Measurements from ENCODE around the gene PTPRN2. TPM values are rescaled to one million over a fixed set of nuclear protein-coding genes. Genes with fewer than 3 reads are reported as not detected.

Gene PTPRN2
- total and polyA plus RNA-seq, 2 of the 8 experiments (the other 6 are each of a cell fraction or from before 2014, with no cell fraction given), result 2.6 to 4.5 TPM

GRCh38 chr7:158404031-158404761, 183.4 kb downstream of the PTPRN2 start:
- POLR2A ChIA-PET (ENCODE audit: partially characterized antibody), result no interaction called here

More at GRCh38 chr7:158404031-158404761, 183.4 kb downstream of the PTPRN2 start:
- no peak overlapping the region for H2BK120ac ChIP-seq (replicated peaks; ENCODE audit: low read depth, low read length)
- no peaks in the 10 kb centered on the region for H3K79me1 ChIP-seq (ENCODE audit: low read depth, low read length)
- H2BK15ac ChIP-seq (ENCODE audit: low read length), result 0 out of 2 replicates have a peak overlapping the region, but pooled peaks have one; percentile 6
- H4K20me1 ChIP-seq (replicated peaks in 1 of 2; ENCODE audit: control insufficient read depth in 1 of 2, insufficient read depth in 2 of 2, low read length in 2 of 2), result no peaks in the 10 kb centered on the region
- H3K23ac ChIP-seq (ENCODE audit: insufficient read length), result no peak overlapping the region
- H3K27me3 ChIP-seq (replicated peaks in 1 of 4; ENCODE audit: control insufficient read depth in 3 of 4, extremely low read depth in 1 of 4, insufficient read depth in 3 of 4, low read length in 3 of 4), result no peaks in the 10 kb centered on the region
- H2BK12ac ChIP-seq (ENCODE audit: low read depth, low read length), result no peak overlapping the region
- no peak overlapping the region for H2BK20ac ChIP-seq (ENCODE audit: low read length)
- no peak overlapping the region for H3K56ac ChIP-seq (replicated peaks; ENCODE audit: insufficient read length, low read depth, low read length)
- CTCF ChIA-PET (ENCODE audit: partially characterized antibody), result interaction anchor here (1.1 to 1.4 kb wide), 3 partner anchors 8 to 49 kb away, joined by 5 to 7 read pairs (median 7); no protein-coding TSS in a partner anchor
- 0 out of 2 replicates have a peak overlapping the region, but pooled peaks have one; percentile 1 for H2BK5ac ChIP-seq (ENCODE audit: low read depth, low read length)
- no peak overlapping the region for H4K91ac ChIP-seq (replicated peaks; ENCODE audit: insufficient read length, low read length)
- 92% methylated on average over 16 of the region's 23 CpGs; no CpG with 5 or more reads in 1 of the 2 experiments for WGBS, 2 experiments (ENCODE audit: extremely low coverage in 1 of 2, insufficient coverage in 1 of 2, insufficient read length in 1 of 2, insufficient replicate concordance in 2 of 2, low coverage in 1 of 2, low lambda C conversion rate in 2 of 2, missing lambda C conversion rate in 1 of 2)
- H3K14ac ChIP-seq (ENCODE audit: insufficient read length), result no peak overlapping the region
- H4K5ac ChIP-seq (ENCODE audit: insufficient read length, low read depth, low read length), result no peak overlapping the region
- H4K8ac ChIP-seq (ENCODE audit: extremely low read depth, insufficient read depth, low read length), result no peak overlapping the region
- DNase-seq (ENCODE audit: low read depth in 1 of 2, low spot score in 2 of 2) (no peak), FAIRE-seq (no peak)
- no peak overlapping the region for H3K27ac ChIP-seq (ENCODE audit: low read depth, low read length)
- no peak overlapping the region for H3K9ac ChIP-seq (replicated peaks in 1 of 4; ENCODE audit: extremely low read depth in 1 of 4, low read depth in 3 of 4, low read length in 3 of 4)
- peaks cover 0 to 4% (median 3%) of the 10 kb centered on the region in 4 experiments; a peak in 2 of 7 replicates for H3K4me1 ChIP-seq (replicated peaks in 1 of 4; ENCODE audit: control insufficient read depth in 3 of 4, insufficient read depth in 4 of 4, low read length in 3 of 4)
- H3K36me3 ChIP-seq (ENCODE audit: control insufficient read depth in 2 of 4, insufficient read depth in 4 of 4, low read length in 3 of 4), result no peaks in the 10 kb centered on the region
- H3K79me2 ChIP-seq (ENCODE audit: control insufficient read depth in 1 of 2, insufficient read depth in 2 of 2, low read length in 2 of 2), result no peaks in the 10 kb centered on the region
- no peaks in the 10 kb centered on the region for H3K23me2 ChIP-seq (ENCODE audit: low read depth, low read length)
- no peak for TF ChIP-seq KDM5A (IDR thresholded peaks at IDR 0.05; ENCODE audit: low read length)
- TF ChIP-seq CBX8 (IDR thresholded peaks at IDR 0.05; ENCODE audit: borderline replicate concordance, low read depth, low read length), result no peak
- no peak overlapping the region for H3K4ac ChIP-seq (replicated peaks; ENCODE audit: insufficient read length, low read depth, low read length)
- H3K9me3 ChIP-seq (ENCODE audit: insufficient read depth in 2 of 2, low read depth in 1 of 2, low read length in 1 of 2), result peaks cover 0 to 3% of the 10 kb centered on the region in 2 experiments; a peak in 2 of 4 replicates
- H3K18ac ChIP-seq (ENCODE audit: extremely low read depth, low read length), result no peak overlapping the region
- H2AK5ac ChIP-seq (ENCODE audit: low read depth, low read length), result no peak overlapping the region
- no peak overlapping the region for H2AFZ ChIP-seq (ENCODE audit: low read length)
- no peak overlapping the region for H3K4me2 ChIP-seq (ENCODE audit: insufficient read depth in 1 of 2, low read depth in 2 of 2, low read length in 2 of 2)
- H3K4me3 ChIP-seq (ENCODE audit: extremely low read depth in 1 of 4, insufficient read depth in 2 of 4, low read depth in 3 of 4, low read length in 4 of 4), result no peak overlapping the region

Measured in H1 (cell line).